Activated T-cell treated with anti-CD3 and anti-CD28 coated beads, Interleukin-2, amount 50 U/mL, for 48 hours (primary cell): ENCODE data around the gene NCAPG2.

Experiments
- DNase-seq, 2 experiments: peaks; one replicate each; pipeline ENCODE4 v3.0.0-alpha.2; 2020

Gene NCAPG2

DNA sequence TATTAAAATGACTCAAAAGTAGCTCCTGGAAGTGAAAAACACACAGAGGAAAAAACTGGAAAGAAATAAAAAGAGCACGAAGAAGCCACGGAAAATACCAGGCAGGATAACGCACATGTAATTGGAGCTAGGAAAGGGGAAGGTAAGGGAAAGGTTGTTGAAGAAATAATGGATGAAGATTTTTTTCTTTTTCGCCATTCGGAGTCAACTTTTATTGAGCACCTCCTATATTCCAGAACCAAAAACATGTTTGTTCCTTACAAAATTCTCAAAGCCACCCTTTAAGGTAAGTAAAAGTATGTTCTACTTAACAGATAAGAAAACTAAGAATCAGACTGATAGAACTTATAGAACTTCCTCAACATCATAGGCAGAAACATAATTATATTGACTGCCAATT is 84.2 kb downstream of the NCAPG2 start:
- no peak for DNase-seq

- DNase-seq, result no peak
Observed at GRCh38 chr7:158618745-158619140, 85.9 kb downstream of the NCAPG2 start.

DNA sequence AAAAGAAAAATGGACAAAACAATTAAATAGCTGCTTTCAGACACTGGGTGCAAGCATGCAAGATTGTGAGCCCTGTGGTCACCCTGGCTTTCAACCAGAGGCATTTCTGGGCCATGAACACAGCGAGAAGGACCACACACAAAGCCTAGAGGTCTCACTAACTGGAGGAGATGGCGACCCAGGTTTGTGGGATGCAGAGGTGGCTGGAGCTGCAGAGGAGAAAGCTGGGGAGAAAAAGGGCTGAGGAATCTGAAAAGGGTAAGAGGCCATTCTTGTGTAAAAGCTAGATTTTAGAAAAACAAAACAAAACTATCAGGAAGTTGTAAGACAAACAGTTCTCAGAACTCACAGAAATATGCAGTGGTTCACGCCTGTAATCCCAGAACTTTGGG is 86.9 kb downstream of the NCAPG2 start:
- DNase-seq, result no peak

DNA sequence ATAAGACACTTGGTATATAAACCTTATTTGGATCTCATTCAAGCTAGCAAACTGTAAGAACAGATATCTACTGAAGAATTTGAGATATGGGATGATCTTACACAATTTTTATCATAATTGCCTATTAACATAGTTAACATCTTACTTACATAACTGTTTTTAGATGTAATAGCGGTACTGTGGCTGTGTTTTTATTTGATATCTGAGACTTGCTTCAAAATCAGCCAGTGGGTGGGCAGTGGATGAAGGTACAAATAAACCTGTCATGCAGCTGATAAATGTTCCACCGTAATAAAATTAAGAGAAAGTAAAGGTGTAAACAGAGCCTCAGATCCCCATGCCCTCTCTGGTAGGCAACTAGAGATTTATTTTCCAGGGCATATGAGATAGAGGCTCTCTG is 88.6 kb downstream of the NCAPG2 start:
- DNase-seq, result no peak

GRCh38 chr7:158614700-158615099 is 89.9 kb downstream of the NCAPG2 start:
- DNase-seq, result no peak

GRCh38 chr7:158613481-158613880 is 91.1 kb downstream of the NCAPG2 start:
- DNase-seq, result peak in 1 of 2 experiments; percentile 6

- peak in 1 of 2 experiments; percentile 15 for DNase-seq
Observed at GRCh38 chr7:158612546-158612945, 92.1 kb downstream of the NCAPG2 start.

GRCh38 chr7:158611541-158611940 is 93.1 kb downstream of the NCAPG2 start:
- DNase-seq, result peak in 1 of 2 experiments; percentile 9

DNA sequence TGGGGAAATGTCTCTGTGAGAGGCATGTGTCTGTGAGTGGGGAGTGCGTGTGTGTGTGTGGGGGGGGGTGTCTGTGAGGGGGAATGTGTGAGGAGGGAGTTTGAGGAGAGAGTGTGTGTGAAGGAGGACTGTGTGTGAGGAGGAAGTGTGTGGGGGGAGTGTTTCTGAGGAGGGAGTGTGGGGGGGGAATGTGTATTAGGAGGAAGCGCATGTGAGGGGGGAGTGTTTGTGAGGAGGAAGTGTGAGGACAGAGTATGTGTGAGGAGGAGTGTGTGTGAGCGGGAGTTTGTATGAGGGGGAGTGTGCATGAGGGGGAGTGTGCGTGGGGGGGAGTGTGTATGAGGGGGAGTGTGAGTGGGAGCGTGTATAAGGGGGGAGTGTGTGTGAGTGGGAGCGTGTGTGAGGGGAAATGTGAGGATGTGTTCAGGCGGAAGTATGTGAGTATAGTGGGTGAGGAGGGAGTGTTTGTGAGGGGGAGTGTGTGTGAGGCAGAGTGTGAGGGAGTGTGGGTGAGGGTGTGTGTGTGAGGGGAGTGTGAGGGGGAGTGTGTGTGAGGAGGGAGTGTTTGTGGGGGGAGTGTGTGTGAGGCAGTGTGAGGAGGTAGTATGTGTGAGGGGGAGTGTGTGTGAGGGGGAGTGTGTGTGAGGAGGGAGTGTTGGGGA is 95.2 kb downstream of the NCAPG2 start:
- no peak for DNase-seq

- DNase-seq, result no peak
Observed at GRCh38 chr7:158607563-158607962, 97.0 kb downstream of the NCAPG2 start.

- DNase-seq, result no peak
Observed at GRCh38 chr7:158606671-158607424, 97.8 kb downstream of the NCAPG2 start.

DNA sequence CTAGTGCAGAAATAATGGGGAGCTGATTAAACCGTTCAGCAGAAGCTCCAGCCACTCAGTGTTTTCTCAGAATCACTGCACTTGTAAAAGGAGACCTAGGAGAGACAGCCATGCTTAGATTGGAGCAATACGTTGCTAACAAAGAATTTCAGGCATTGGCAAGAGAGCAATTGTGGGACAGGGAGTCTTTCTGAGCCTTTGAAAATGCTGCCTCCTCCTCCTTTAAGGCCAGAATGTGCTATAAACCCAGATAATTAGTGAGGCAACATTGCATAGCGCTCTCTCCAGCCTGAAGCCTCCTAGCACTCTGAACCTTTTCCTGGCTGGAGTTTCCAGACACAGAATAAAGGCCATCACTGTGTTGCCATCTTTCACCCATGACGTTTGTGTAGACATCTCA is 98.5 kb downstream of the NCAPG2 start:
- no peak for DNase-seq

DNA sequence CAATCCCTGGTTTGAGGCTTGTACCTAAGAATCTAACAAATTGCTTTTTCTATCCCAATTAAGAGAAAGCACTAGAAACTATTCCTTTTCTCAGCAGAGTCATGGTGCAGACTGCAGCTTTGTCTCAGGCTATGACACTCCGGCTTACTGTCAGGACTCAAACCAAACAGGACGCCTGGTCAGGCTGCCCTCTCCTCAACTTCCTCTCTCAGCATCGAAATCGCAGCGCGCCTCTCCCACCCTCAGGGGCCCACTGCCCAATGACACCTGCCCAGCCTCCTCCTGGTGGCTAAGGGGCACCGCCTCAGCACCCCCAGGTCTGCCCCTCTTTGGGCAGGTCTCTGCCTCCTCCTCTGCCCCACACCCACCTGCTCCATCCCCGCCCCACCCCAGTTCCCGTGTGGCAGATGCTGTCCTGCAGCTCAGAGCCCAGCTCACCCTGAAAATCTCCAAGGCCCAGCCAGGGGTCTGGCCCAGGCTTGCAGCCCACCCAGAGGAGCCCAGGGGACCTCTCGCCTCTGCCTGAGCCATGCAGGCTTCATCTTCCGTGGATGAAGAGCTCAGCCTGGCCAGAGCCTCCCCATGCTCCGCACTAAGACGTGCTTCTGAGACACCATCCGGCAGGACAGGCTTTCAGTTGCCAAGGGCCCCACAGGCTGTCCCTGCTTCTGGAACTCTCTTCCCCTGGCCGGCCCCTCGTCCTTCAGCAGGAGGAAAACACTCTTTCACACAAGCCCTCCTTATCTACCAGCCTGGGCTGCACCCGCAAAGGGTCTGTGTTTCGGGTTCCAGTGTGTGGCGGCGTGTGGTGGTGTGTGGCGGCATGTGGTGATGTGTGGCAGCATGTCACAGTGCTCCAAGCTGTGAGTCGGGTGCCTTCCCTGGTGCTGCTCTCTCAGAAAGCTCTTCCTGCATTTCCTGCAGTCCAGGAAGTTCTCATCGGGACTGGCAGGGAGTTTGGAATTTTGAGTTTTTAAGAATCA is 100.5 kb downstream of the NCAPG2 start:
- DNase-seq, result no peak

DNA sequence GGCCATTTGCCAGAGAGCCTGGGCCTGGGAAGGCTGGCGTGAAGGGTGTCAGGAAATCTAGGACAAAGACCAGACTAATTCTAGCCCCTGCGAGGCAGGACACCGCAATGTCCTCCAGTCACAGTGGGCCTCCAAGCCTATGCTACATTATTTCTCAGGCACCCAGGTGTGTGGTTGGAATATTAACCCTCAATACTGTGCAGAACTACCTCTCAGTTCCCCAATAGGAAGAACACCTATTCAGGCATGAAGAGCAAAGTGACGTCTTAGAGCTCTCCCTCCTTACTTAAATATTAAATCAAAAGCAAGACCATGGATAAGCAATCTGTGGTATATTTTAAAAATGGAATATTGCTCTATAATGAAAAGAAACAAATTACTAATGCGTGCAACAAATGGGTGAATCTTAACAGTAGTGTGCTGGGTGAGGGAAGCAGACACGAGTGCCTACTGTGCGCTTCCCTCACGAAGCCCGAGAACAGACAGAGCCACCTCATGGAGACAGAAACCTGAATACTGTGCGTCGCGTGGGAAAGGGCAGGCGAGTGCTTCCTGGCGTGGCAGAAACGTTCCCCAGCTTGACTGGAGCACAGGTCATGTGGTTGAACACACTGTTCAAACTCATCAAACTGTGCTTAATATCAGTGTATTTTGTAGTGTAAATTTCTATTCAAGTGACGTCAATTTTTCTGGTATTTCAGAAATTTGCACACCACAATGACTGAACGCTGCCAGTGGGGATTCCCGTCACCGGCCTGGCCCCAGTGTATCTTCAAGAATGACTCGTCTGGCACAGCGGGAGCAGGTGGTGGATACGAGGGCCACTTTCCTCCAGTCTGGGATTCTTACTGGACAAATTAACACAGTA is 101.5 kb downstream of the NCAPG2 start:
- peak; percentile 34 to 35 for DNase-seq

- DNase-seq, result no peak
Observed at GRCh38 chr7:158602041-158602440, 102.6 kb downstream of the NCAPG2 start.

- no peak for DNase-seq
Observed at GRCh38 chr7:158601090-158601489, 103.5 kb downstream of the NCAPG2 start.

DNA sequence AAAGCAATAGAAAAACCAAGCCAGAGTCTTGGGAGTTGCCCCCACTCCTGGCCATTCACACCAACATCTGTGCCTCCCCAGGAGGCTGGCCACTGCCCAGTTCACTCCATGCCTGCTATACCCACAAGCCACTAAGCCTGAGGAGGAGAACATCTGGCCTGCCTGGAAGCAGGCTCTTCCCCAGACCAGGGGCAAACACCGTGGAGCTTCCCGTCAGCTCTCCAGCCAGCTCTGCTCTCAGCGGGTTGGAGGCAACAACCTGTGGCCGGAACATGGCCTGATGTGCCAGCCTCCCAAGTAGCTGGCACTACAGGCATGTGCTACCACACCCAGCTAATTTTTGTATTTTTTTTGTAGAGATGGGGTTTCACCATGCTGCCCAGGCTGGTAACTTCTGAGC is 107.9 kb downstream of the NCAPG2 start:
- DNase-seq, result no peak

GRCh38 chr7:158596309-158596708 is 108.3 kb downstream of the NCAPG2 start:
- no peak for DNase-seq

DNA sequence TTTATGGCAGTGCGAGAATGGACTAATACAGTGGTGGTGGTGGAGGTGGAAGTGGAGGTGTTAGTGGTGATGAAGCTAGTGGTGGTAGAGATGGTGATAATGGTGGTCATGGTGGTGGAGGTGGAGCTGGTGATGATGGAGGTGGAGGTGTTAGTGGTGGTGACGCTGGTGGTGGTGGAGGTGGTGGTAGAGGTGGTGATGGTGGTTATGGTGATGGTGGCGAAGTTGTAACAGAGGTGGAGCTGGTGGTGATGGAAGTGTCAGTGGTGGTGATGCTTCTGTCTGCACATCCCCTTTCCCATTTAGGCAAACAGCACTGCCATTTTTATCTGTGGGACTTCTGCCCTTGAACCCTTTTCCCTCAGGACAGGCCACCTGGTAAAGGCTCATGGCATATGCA is 109.5 kb downstream of the NCAPG2 start:
- DNase-seq, result no peak

DNA sequence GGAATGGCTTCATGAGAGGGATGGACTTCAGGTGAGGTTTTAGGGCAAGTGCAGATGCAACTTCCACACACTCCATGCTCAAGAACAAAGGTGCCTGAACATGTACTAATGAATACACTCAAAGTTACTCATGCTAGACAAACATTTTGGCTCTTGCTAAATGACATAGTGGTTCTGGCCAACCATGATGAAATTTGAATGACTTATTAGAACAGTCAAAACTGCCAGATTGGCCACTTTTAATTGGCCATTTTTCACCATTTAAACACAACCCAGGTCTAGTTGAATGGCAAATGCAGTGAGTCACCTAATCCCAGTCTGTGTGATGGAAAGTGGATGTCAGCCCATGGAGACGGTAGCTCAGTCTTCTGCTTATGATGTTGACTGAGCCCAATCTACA is 112.1 kb downstream of the NCAPG2 start:
- no peak for DNase-seq

DNA sequence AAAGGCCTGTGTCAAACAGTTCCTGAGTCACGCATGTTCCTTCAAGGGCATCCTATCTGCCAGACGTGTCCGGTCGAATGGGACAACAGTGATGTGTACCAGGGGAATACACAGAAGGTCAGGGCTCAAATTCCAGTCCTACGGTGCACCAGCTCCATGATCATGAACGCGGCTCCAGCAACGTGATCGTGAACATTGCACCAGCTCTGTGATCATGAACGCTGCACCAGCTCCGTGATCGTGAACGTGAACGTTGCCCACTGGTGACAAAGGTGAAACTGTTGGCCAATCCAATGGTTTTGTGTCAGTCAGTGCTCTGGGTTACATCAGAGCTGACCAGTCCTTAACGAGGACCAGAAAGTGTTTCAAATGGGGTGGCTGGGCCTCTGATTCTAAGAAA is 112.7 kb downstream of the NCAPG2 start:
- DNase-seq, result no peak

DNA sequence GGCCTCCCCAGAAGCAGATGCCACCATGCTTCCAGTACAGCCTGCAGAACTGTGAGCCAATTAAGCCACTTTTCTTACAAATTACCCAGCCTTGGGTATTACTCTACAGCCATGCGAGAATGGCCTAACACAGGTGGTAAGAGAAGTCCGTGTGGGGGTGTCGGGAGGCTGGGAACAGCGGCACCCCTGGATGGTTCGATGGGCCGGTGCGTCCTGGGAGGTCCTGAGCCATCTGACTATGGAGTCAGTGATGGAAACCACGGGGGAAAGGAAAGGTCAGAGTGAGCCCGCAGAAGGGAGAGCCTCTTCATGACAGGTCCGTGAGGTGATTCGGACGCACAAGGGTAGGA is 114.4 kb downstream of the NCAPG2 start:
- DNase-seq, result no peak

GRCh38 chr7:158589653-158590052 is 115.0 kb downstream of the NCAPG2 start:
- DNase-seq, result no peak
